Upper lobe of left lung (tissue), 6 donors: ENCODE data around the gene POC1B. TPM values are rescaled to one million over a fixed set of nuclear protein-coding genes. Genes with fewer than 3 reads are reported as not detected.

ENCODE experiments used
- ATAC-seq, 2 donors: fragments of 200-7000 bp; cut with Tn5 transposase; one replicate each; pipeline ENCODE4 v1.9.1; 2022; ENCODE audit warnings: mild to moderate bottlenecking in 2 of 2, moderate library complexity in 2 of 2; ENCODE audit not compliant: low FRiP score in 2 of 2
- DNase-seq, 2 donors: peaks; one replicate each; pipeline ENCODE4 v3.0.0-alpha.2; 2019 to 2020
- H3K27ac ChIP-seq, 4 donors: fragments of 200-600 bp; sonication (generic); one replicate each; pipeline ENCODE4 v1.5.1; 2016 to 2019
- H3K27me3 ChIP-seq, 4 donors: fragments of 200-600 bp; sonication (generic); one replicate each; pipeline ENCODE4 v1.5.1; 2017 to 2019
- H3K36me3 ChIP-seq, 4 donors: fragments of 200-600 bp; sonication (generic); one replicate each; pipeline ENCODE4 v1.5.1; 2016 to 2019
- H3K4me1 ChIP-seq, 4 donors: fragments of 200-600 bp; sonication (generic); one replicate each; pipeline ENCODE4 v1.5.1; 2018 to 2019
- H3K4me3 ChIP-seq, 4 donors: fragments of 200-600 bp; sonication (generic); one replicate each; pipeline ENCODE4 v1.5.1; 2017 to 2019; ENCODE audit warnings: mild to moderate bottlenecking in 2 of 4, moderate library complexity in 1 of 4
- H3K9me3 ChIP-seq, 4 donors: fragments of 200-600 bp; sonication (generic); one replicate each; pipeline ENCODE4 v1.5.1; 2018 to 2019
- CTCF ChIP-seq, 6 experiments: fragments of 450-650 bp in 4 of 6; fragments of 200-600 bp in 2 of 6; sonication (generic) in 2 of 6; IDR thresholded peaks; one replicate each; pipeline ENCODE4 v1.5.1; 2016 to 2019; ENCODE audit warnings: antibody characterized with exemption in 6 of 6
- EP300 ChIP-seq, 4 donors: sonication (generic); formaldehyde crosslinking; IDR thresholded peaks; one replicate each; pipeline ENCODE4 v1.5.1; 2017; ENCODE audit warnings: antibody characterized with exemption in 4 of 4, control low read depth in 2 of 4
- POLR2A ChIP-seq, 4 donors: fragments of 450-650 bp; IDR thresholded peaks; one replicate each; pipeline ENCODE4 v1.5.1; 2016 to 2017; ENCODE audit warnings: antibody characterized with exemption in 4 of 4, mild to moderate bottlenecking in 2 of 4
- POLR2AphosphoS5 ChIP-seq, 2 donors: sonication (generic); formaldehyde crosslinking; IDR thresholded peaks; one replicate each; pipeline ENCODE4 v1.5.1; 2017; ENCODE audit warnings: antibody characterized with exemption in 2 of 2
- WGBS, 2 donors: methylation state at CpG; one replicate each; pipeline ENCODE4 v1.1.5; 2017 to 2018; 5-methylcytosine and 5-hydroxymethylcytosine counted together
- total RNA-seq, 6 donors: library from RNA; depleted of rRNA in 4 of 6; stranded (reverse); fragments of >200 nt in 4 of 6; gene quantifications; one replicate each; pipeline versions ENCODE4 v1.1.0 to v1.2.1, GENCODE V29; 2016 to 2021
- donor health status: DM: no; HTN: no; CAD: no; lungs with moderate emphysema.
- donor health status: DM: no; HTN: yes; CAD: no; lungs with severe emphysema.

Gene POC1B
- total RNA-seq, 6 donors from 2014 or later: 13.9 to 34.4 (median 21.0) TPM

GRCh38 chr12:89413234-89413633, 112.6 kb downstream of the POC1B start:
- H3K4me1 ChIP-seq: peaks cover 0 to 10% (median 4%) of the 10 kb centered on the region in 4 donors
- H3K27me3 ChIP-seq: no peaks in the 10 kb centered on the region
- H3K27ac ChIP-seq: no peak overlapping the region
- ATAC-seq: no peak
- no peak for TF ChIP-seq EP300 (IDR thresholded peaks at IDR 0.05)
- TF ChIP-seq POLR2AphosphoS5 (IDR thresholded peaks at IDR 0.05): no peak
- no peak for TF ChIP-seq CTCF (IDR thresholded peaks at IDR 0.05)
- no peak for TF ChIP-seq POLR2A (IDR thresholded peaks at IDR 0.05)
- no peak overlapping the region for H3K4me3 ChIP-seq
- no peaks in the 10 kb centered on the region for H3K9me3 ChIP-seq
- 92 to 97% methylated on average over 3 of the region's 3 CpGs for WGBS, 2 donors
- DNase-seq: no peak
- H3K36me3 ChIP-seq: no peaks in the 10 kb centered on the region

GRCh38 chr12:89412665-89413064, 113.2 kb downstream of the POC1B start:
- Histone ChIP-seq H3K4me3 (no peak overlapping the region), H3K27me3 (no peaks in the 10 kb centered on the region), H3K36me3 (no peaks in the 10 kb centered on the region), H3K9me3 (no peaks in the 10 kb centered on the region), H3K4me1 (peaks cover 0 to 6% (median 2%) of the 10 kb centered on the region in 4 donors), H3K27ac (no peak overlapping the region)
- TF ChIP-seq CTCF (IDR thresholded peaks at IDR 0.05) (no peak), POLR2AphosphoS5 (IDR thresholded peaks at IDR 0.05) (no peak), POLR2A (IDR thresholded peaks at IDR 0.05) (no peak), EP300 (IDR thresholded peaks at IDR 0.05) (no peak)
- ATAC-seq (no peak), DNase-seq (no peak)
- 86 to 92% methylated on average over 6 of the region's 6 CpGs for WGBS, 2 donors

- WGBS, 2 donors: 72 to 76% methylated on average over 4 of the region's 4 CpGs
- Histone ChIP-seq H3K9me3 (no peaks in the 10 kb centered on the region), H3K36me3 (no peaks in the 10 kb centered on the region), H3K4me1 (no peaks in the 10 kb centered on the region), H3K27me3 (no peaks in the 10 kb centered on the region), H3K27ac (no peak overlapping the region), H3K4me3 (no peak overlapping the region)
- ATAC-seq: no peak
- no peak for TF ChIP-seq CTCF (IDR thresholded peaks at IDR 0.05)
- TF ChIP-seq POLR2A (IDR thresholded peaks at IDR 0.05): no peak
- TF ChIP-seq EP300 (IDR thresholded peaks at IDR 0.05): no peak
- no peak for TF ChIP-seq POLR2AphosphoS5 (IDR thresholded peaks at IDR 0.05)
- no peak for DNase-seq
Measured at GRCh38 chr12:89411846-89412245, 114.0 kb downstream of the POC1B start.

- TF ChIP-seq POLR2AphosphoS5 (IDR thresholded peaks at IDR 0.05) (no peak), CTCF (IDR thresholded peaks at IDR 0.05) (no peak), EP300 (IDR thresholded peaks at IDR 0.05) (no peak), POLR2A (IDR thresholded peaks at IDR 0.05) (no peak)
- 93 to 98% methylated on average over 2 of the region's 2 CpGs for WGBS, 2 donors
- H3K27ac ChIP-seq: no peak overlapping the region
- no peak overlapping the region for H3K4me3 ChIP-seq
- DNase-seq: no peak
- ATAC-seq: no peak
- no peaks in the 10 kb centered on the region for H3K9me3 ChIP-seq
- H3K27me3 ChIP-seq: no peaks in the 10 kb centered on the region
- no peaks in the 10 kb centered on the region for H3K36me3 ChIP-seq
- H3K4me1 ChIP-seq: no peaks in the 10 kb centered on the region
Measured at GRCh38 chr12:89411234-89411633, 114.6 kb downstream of the POC1B start.

DNA sequence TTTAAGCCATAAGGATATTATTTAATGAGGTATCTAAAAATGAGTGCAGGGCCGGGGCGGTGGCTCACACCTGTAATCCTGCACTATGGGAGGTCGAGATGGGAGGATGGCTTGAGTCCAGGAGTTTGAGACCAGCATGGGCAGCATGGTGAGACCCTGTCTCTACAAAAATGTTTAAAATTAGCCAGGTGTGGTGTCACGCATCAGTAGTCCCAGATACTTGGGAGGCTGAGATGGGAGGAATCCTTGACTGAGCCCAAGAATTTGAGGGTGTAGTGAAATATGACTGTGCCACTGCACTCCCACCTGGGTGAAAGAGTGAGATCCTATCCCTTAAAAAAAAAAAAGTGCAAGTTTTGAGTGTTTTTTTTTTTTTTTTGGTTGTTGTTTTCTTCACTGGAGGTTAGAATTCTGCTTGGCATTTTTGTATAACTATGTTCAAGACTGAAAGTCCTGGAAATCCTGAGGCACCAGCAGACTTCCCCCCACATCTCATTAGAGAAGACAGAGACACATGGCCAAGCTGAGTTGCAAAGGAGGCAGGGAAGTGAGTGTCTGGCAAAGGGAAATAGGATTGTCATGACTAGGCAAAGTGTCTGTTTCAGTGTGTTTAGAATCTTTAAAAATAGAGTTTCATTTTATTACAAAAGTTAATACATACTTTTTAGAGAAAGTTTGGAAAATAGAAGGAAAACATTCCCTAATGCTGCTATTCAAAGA, 120.1 kb downstream of the POC1B start:
- TF ChIP-seq EP300 (IDR thresholded peaks at IDR 0.05) (no peak), CTCF (IDR thresholded peaks at IDR 0.05) (no peak), POLR2A (IDR thresholded peaks at IDR 0.05) (no peak), POLR2AphosphoS5 (IDR thresholded peaks at IDR 0.05) (no peak)
- no peak overlapping the region for H3K27ac ChIP-seq
- ATAC-seq: peak in 1 of 2 donors; percentile 40
- no peak overlapping the region for H3K4me3 ChIP-seq
- H3K4me1 ChIP-seq: no peaks in the 10 kb centered on the region
- H3K27me3 ChIP-seq: no peaks in the 10 kb centered on the region
- 96 to 97% methylated on average over 4 of the region's 4 CpGs for WGBS, 2 donors
- DNase-seq: no peak
- no peaks in the 10 kb centered on the region for H3K9me3 ChIP-seq
- H3K36me3 ChIP-seq: no peaks in the 10 kb centered on the region
